GM21423 (cell line): Measurements from ENCODE around the gene APOC1.
"Not testable (repeated sequence)": the region's sequence is repeated elsewhere in the genome, so short reads cannot be mapped to it uniquely, and the experiment has no call there.

Experiments
- ATAC-seq: cut with Tn5 transposase; IDR thresholded peaks from one replicate; pipeline ENCODE4 v1.9.1; 2021; ENCODE audit warnings: mild to moderate bottlenecking, moderate library complexity; ENCODE audit not compliant: unreplicated experiment

The APOC1 gene

DNA sequence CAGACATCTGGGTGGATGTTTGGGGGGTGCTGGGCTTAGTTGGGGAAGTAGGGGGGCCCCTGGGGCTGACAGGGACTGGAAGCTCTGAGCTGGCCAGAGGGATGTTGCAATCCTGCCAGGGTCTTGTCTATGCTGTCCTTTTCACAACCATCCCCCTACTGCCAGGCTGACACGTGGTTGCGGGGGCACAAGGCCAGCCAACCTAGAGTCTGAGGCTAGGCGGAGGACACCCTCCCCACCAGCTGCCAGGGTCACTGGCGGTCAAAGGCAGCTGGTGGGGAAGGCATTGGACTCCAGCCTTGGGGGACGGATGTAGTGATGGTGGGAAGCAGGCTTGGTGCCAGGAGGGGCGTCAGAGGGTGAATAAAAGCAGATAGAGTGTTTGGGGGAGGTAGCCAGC lies 1.6 kb upstream of the APOC1 start:
- ATAC-seq: no peak

DNA sequence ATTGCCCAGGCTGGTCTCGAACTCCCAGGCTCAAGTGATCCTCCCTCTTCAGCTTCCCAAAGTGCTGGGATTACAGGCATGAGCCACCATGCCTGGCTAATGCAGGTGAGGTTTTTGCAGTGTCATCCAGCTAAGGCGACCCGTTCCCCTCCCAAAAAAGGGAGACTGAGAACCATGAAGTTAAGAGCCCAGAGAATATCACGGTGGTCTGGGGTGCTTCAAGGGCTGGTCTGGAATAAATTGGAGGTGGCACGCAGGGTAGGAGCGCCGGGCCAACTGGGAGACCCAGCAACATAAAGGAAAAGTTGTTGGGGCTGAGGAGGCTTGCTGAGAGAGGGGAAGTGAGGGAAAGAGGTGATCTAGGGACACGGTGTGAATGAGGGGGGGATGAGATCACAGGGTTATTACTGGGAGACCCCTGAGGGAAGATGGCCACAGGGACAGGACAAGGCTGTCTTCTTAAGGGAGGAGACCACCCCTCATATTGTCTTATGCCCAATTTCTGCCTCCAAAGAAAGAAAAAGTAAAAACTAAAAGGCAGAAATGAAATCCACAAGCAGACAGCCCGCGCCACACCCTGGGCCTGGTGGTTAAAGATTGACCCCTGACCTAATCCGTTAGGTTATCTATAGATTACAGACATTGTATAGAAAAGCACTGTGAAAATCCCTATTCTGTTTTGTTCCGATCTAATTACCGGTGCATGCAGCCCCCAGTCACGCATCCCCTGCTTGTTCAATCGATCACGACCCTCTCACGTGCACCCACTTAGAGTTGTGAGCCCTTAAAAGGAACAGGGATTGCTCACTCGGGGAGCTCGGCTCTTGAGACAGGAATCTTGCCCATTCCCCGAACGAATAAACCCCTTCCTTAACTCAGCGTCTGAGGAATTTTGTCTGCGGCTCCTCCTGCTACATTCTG lies 636 bp upstream of the APOC1 start:
- ATAC-seq: not testable (repeated sequence)

DNA sequence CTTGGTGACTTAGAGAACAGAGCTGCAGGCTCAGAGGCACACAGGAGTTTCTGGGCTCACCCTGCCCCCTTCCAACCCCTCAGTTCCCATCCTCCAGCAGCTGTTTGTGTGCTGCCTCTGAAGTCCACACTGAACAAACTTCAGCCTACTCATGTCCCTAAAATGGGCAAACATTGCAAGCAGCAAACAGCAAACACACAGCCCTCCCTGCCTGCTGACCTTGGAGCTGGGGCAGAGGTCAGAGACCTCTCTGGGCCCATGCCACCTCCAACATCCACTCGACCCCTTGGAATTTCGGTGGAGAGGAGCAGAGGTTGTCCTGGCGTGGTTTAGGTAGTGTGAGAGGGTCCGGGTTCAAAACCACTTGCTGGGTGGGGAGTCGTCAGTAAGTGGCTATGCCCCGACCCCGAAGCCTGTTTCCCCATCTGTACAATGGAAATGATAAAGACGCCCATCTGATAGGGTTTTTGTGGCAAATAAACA lies 9.9 kb downstream of the APOC1 start:
- no peak for ATAC-seq

DNA sequence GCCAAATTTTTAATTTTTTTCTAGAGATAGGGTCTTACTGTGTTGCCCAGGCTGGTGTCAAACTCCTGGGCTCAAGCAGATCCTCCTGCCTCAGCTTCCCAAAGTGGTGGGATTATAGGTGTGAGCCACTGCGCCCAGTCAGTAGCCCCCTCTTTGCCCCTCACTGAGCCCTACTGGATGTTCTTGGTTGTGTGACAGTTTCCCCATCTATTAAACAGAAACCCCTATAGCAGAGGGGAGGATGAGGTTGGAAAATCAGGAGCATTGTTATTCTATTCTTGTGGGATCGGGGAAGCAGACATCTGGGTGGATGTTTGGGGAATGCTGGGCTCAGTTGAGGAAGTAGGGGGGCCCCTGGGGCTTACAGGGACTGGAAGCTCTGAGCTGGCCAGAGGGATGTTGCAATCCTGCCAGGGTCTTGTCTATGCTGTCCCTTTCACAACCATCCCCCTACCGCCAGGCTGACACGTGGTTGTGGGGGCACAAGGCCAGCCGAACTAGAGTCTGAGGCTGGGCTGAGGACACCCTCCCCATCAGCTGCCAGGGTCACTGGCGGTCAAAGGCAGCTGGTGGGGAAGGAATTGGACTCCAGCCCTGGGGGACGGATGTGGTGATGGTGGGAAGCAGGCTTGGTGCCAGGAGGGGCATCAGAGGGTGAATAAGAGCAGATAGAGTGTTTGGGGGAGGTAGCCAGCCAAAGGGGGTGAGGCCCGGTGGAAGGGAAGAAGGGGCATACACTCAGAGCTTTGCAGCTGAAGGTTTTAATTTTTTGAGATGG lies 10.9 kb downstream of the APOC1 start:
- no peak for ATAC-seq

DNA sequence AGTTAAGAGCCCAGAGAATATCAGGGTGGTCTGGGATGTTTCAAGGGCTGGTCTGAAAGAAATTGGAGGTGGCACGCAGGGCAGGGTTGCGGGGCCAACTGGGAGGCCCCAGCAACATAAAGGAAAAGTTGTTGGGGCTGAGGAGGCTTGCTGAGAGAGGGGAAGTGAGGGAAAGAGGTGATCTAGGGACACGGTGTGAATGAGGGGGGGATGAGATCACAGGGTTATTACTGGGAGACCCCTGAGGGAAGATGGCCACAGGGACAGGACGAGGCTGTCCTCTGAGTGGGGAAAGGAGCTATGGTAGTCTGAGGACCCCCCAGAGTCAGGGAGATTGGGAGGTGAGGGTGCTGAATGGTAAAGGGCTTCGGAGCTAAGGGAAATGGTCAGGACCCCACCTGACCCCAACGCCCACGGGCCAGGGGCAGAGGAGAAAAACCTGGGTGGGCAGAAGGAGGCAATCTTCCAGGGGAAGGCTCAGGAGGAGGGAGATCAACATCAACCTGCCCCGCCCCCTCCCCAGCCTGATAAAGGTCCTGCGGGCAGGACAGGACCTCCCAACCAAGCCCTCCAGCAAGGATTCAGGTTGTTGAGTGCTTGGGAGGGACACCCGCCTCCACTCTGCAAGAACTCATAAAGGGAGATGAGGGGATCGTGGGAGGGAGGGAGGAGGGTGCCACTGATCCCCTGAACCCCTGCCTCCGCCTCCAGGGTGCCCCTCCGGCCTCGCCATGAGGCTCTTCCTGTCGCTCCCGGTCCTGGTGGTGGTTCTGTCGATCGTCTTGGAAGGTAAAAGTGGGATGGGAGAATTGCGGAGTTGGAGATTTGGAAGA lies 12.1 kb downstream of the APOC1 start:
- not testable (repeated sequence) for ATAC-seq

DNA sequence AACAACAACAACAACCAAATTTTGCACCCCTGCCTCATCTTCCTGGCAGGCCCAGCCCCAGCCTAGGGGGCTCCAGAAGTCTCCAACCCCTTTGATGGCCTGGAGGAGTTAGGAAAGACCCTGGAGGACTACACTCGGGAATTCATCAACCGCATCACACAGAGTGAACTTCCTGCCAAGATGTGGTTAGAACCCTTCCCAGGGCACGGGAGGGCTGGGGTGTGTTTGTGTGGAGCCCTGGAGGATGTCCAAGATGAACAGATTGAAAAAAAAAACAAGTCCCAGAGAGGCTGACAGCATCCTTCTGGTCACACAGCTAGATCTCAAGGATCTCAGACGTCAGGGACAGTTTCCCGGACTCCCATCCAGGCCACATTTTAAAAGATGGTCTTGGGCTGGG lies 13.3 kb downstream of the APOC1 start:
- no peak for ATAC-seq

DNA sequence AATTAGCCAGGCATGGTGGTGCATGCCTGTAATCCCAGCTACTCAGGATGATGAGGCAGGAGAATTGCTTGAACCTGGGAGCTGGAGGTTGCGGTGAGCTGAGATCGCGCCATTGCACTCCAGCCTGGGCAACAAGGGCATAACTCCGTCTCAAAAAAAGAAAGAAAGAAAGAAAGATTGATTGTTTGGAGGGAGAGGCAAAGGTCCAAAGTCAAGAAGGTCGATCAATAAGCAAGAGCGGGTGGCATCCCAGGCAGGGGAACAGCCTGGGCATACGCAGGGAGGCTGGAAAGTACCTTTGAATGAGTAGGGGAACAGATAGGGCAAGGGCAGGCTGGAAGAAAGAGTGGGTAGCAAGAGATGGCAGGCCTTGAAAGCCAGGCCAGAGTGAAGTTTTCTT lies 15.7 kb downstream of the APOC1 start:
- no peak for ATAC-seq

DNA sequence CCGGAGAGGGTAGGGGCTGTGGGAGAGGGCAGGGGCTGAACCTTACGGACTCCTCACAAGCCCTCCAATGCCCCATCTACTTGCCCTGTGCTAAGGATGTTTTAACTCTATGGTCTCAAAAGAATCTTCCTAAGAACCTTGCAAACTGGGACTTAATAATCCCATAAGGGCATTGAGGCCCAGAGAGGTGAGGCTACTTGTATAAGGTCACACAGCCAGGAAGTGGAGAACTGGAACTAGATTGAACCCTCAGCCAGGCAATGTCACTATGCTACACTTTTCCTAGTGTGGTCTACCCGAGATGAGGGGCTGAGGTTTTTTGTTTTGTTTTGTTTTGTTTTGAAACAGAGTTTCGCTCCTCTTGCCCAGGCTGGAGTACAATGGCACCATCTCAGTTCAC lies 17.1 kb downstream of the APOC1 start:
- ATAC-seq: no peak

DNA sequence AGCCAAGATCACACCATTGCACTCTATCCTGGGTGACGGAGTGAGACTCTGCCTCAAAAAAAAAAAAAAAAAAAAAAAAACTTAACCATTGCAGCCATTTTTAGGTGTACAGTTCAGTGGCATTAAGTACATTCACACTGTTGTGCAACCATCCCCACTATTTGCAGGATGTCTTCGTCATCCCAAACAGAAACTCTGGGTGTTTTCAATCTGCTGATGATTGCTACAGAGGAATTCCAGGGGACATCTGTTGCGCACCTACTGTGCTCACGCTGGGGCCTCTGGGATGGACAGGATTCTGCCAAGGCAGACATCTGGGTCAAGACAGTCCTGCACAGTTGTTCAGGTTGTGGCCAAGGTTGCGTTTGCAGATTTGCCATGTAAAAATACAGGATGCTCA lies 25.3 kb downstream of the APOC1 start:
- ATAC-seq: no peak

DNA sequence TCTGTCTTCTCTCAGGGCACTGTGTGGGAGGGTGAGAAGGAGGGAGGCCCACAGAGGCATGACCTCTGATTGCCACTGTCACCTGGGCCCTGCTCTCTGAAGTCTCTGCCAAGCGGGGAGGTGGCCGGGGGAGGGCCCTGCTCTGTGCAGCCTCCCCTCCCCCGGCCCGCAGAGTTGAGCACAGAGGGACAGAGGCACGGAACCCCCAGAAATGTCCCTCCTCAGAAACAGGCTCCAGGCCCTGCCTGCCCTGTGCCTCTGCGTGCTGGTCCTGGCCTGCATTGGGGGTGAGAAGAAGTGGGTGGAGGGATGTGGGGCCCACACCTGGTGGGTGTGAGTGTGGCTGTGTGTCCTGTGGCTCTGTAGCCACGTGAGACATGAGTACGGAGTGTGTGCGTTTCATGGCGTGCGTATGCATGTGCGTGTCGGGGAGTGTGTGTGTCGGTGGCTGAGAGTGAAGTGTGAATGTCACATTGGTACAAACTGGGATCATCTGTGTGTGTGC lies 27.7 kb downstream of the APOC1 start, which contains the start of gene APOC4:
Gene APOC4 (plus strand): TSS at position 171 of the 505 bp plus-strand sequence. CDS start 41 bp downstream, at position 212.
- no peak for ATAC-seq

DNA sequence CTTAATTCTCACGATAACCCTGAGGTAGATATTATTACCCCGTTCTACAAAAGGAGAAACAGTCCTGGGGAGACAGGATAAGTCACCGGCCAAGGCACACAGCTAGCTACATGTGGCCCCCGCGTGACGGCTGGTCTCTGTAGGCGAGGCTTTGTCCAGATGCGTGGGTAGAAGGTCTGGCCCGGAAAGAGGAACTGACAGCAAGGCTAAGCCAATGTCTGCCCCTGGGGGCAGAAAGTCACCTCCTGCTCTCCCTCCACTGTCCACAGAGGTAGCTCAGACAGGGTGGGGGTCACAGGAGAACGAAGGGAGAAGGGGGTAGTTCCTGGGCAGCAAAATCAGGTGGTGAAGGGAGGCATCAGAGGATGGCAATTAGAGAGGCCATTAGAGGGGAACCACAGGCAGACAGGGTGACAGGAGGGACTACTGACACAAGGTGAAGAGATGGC lies 29.4 kb downstream of the APOC1 start:
- no peak for ATAC-seq

DNA sequence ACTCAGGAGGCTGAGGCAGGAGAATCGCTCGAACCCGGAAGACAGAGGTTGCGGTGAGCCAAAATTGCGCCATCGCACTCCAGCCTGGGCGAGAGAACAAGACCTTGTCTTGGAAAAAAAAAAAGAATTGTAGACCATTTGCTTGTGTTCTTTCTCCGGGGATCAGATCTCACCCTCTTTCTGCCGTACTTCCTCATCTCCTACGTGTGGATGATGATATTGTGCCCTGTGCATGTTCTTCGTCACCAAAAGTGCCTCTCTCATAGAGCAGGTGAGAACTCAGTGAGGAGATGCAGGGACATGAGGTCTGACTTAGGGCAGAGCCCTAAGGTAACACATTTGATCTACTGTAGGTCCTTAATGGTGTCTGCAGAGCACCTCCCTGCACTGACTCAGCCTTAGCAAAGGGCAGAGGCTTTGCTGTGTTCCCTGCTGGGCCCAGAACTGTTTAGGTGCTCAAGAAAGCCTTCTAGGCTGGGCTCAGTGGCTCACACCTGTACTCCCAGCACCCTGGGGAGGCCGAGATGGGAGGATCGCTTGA lies 32.7 kb downstream of the APOC1 start:
- ATAC-seq: no peak

DNA sequence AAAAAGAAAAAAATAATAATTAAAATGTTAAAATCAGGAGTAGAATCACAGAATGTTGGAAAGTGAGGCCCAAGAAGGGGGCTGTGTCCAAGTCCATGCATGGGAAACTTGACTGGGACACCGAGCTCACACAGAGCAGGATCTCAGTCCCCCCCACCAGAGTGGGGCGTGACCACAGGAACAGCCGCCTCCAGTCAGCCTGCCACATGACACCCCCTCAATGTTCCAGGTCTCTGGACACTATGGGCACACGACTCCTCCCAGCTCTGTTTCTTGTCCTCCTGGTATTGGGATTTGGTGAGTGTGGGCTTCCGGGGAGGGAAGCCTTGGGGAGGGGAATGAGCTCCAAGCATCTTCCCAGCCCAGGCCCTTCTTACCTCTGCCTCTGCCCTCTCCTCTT lies 33.8 kb downstream of the APOC1 start:
- ATAC-seq: no peak

DNA sequence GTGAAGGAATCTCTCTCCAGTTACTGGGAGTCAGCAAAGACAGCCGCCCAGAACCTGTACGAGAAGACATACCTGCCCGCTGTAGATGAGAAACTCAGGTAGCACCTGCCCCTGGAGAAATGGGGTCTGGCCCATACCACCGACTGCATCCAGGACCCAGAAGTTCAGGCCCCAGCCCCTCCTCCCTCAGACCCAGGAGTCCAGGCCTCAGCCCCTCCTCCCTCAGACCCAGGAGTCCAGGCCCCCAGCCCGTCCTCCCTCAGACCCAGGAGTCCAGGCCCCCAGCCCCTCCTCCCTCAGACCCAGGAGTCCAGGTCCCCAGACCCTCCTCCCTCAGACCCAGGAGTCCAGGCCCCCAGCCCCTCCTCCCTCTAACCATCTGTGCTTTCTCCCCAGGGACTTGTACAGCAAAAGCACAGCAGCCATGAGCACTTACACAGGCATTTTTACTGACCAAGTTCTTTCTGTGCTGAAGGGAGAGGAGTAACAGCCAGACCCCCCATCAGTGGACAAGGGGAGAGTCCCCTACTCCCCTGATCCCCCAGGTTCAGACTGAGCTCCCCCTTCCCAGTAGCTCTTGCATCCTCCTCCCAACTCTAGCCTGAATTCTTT lies 34.5 kb downstream of the APOC1 start:
- ATAC-seq: no peak

DNA sequence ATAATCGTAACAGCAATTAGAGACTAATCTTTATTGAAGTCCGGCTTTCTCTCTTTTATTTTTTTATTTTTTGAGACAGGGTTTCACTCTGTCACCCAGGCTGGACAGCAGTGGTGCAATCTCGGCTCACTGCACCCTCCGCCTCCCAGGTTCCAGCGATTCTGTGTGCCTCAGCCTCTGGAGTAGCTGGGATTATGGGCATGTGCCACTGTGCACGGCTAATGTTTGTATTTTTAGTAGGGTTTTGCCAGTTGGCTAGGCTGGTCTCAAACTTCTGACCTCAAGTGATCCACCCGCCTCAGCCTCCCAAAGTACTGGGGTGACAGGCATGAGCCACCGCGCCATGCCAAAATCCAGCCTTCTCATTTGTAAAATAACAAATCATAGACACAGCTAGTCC lies 35.1 kb downstream of the APOC1 start:
- ATAC-seq: no peak

DNA sequence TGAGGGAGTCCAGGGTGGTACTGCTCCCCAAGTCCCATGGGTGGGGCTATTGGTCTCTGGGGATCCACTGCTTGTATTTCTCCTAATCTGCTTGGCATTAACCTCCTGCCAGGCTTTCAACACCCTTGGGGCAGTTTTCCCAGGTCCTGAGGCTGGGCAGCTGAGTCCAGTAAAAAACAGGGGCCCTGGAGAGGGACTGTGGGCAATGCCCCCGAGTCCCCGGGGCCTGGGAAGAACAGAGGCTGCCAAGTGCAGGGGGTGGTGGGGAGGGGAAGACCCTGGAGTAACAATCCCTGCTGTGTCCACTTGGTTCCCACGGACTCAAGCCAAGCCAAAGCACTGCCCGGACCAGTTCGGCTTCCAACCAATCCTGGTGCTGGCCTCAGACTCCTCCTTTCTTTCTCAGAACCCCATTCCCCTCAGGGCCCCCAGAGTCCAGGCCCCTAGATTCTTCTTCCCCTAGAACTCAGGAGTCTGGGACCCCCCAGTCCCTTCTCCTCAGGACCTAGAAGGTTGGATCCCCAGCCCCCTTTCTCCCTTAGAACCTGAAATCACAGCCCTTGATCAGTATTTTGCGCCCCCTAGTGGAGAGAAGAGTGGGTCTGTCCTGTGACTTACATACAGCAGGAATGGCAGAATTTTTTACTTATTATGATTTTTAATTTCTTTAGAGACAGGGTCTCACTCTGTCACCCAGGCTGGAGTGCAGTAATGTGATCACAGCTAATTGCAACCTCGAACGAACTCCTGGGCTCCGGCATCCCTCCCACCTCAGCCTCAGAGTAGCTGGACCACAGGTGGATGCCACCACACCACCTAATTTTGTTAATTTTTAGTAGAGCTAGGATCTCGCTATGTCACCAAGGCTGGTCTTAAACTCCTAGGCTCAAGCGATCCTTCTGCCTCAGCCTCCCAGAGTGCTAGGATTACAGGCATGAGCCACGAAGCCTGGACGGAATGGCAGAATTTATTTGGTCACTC lies 37.1 kb downstream of the APOC1 start:
- no peak for ATAC-seq

DNA sequence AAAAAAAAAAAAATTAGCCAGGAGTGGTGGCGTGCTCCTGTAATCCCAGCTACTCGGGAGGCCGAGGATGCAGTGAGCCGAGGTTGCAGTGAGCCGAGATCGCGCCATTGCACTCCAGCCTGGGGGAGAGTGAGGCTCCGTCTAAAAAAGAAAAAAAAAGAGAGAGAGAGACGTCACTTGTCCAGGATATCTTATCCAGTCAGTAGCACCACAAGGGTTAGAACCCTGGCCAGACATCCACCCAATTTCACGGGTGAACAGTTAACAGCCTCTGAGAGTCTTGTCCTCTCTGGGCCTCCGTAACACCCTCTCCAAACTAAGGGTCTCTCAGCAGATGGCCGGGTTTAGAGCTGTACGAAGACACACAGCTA lies 39.9 kb downstream of the APOC1 start:
- ATAC-seq: no peak

DNA sequence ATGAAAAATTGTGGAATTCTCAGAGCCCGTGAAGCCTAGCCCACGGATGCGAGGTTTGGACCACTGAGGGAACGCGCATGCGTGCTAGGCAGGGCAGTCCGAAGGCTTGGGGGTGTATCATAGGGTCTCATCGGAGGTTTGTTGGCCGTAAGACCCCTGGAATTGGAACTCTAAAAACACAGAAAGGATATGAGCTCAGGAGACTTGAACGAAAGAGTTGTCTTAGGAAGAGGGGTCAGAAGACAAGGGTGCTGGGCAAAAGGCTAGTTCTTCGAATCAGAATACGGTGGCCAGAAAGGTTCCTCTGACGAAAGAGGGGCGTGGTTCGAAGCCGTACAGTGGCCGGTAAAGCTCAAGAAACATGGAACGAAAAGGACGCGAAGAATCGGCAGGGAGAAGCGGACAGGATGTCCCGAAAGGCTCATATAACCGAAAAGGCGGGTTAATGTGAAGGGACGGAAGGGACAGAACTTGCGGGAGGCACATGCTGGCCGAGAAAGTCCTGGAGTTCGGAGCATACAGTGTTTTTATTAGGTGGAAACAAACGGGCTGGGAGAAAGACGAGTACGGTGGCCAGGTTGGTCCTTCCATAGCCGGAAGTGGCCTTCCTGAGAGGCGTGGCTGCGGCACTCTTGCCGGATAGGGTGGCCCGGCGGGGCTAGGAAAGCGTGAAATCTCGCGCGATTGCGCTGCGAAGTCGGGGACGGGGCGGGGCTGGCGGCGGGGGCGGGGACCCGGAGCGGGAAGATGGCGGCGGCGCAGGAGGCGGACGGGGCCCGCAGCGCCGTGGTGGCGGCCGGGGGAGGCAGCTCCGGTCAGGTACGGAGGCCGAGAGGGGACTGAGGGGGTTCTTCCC lies 40.5 kb downstream of the APOC1 start, which contains the start of gene CLPTM1:
Gene CLPTM1 (plus strand): TSS at position 732 of the 856 bp plus-strand sequence. CDS start 16 bp downstream, at position 748.
- peak; percentile 82 for ATAC-seq
